NCI-H345 (cell line): ENCODE data around the gene KCNQ1.
A peak's percentile ranks its signal among the peaks of the same experiment; 100 is the strongest.

Experiments
- DNase-seq: peaks from one replicate; lab custom pipeline; 2025; lab: John Stamatoyannopoulos, UW

The KCNQ1 gene, protein sequence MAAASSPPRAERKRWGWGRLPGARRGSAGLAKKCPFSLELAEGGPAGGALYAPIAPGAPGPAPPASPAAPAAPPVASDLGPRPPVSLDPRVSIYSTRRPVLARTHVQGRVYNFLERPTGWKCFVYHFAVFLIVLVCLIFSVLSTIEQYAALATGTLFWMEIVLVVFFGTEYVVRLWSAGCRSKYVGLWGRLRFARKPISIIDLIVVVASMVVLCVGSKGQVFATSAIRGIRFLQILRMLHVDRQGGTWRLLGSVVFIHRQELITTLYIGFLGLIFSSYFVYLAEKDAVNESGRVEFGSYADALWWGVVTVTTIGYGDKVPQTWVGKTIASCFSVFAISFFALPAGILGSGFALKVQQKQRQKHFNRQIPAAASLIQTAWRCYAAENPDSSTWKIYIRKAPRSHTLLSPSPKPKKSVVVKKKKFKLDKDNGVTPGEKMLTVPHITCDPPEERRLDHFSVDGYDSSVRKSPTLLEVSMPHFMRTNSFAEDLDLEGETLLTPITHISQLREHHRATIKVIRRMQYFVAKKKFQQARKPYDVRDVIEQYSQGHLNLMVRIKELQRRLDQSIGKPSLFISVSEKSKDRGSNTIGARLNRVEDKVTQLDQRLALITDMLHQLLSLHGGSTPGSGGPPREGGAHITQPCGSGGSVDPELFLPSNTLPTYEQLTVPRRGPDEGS

DNA sequence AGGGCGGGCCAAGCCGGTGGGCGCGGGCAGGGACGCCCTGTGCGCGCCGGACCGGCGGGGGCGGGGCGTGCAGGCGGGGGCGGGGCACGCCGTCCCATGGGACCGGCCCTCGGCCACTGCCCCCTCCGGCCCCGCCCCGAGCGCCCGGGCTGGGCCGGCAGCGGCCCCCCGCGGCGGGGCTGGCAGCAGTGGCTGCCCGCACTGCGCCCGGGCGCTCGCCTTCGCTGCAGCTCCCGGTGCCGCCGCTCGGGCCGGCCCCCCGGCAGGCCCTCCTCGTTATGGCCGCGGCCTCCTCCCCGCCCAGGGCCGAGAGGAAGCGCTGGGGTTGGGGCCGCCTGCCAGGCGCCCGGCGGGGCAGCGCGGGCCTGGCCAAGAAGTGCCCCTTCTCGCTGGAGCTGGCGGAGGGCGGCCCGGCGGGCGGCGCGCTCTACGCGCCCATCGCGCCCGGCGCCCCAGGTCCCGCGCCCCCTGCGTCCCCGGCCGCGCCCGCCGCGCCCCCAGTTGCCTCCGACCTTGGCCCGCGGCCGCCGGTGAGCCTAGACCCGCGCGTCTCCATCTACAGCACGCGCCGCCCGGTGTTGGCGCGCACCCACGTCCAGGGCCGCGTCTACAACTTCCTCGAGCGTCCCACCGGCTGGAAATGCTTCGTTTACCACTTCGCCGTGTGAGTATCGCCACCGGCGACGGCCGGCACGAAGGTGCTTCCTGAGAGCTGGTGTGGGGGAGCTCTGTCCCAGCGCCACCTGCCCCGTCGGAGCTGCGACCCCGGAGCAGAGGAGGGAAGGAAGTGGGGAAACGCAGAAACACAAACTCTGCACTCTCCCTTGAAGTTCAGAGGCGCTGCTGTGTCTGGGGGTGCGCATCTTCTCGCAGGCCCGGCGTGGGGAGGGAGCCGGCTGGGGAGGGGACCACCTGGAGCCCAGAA is at the start of gene KCNQ1:
Gene KCNQ1 (plus strand): TSS at position 188 of the 925 bp plus-strand sequence. CDS start 91 bp downstream, at position 279.
- DNase-seq: peak; percentile 74

- DNase-seq: no peak
Measured at GRCh38 chr11:2395211-2395730, 49.5 kb upstream of the KCNQ1 start.

DNA sequence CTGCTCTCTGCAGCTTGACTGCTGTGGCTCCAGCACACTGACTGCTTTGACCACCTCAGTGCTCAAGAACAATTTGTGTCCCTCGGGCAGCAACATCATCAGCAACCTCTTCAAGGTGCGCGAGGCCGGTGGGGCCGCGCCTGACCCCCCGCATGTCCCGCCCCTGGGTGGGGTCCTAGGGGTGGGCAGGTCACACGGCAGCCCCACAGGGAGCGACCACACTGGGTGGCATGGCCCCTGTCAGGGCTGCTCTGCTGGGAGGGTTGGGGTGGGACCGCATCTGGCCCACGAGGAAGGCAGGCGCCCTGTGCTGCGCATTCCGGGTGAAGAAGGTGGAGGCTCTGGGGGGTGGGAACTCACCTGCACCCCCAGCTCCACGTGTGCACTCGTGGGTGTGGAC is 49.0 kb upstream of the KCNQ1 start:
- no peak for DNase-seq

DNA sequence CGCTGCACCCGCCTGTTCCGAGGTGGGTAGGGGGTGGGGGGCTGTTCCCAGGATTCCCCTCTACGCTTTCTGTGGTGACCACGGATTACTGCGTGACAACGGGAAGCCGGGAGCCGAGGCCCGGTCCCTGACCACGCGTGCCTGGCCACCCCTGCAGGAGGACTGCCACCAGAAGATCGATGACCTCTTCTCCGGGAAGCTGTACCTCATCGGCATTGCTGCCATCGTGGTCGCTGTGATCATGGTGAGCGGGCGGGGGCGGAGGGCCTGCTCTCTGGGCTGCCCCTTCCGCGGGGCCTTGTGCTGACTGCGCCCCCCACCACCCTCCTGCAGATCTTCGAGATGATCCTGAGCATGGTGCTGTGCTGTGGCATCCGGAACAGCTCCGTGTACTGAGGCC is 48.3 kb upstream of the KCNQ1 start:
- DNase-seq: no peak

DNA sequence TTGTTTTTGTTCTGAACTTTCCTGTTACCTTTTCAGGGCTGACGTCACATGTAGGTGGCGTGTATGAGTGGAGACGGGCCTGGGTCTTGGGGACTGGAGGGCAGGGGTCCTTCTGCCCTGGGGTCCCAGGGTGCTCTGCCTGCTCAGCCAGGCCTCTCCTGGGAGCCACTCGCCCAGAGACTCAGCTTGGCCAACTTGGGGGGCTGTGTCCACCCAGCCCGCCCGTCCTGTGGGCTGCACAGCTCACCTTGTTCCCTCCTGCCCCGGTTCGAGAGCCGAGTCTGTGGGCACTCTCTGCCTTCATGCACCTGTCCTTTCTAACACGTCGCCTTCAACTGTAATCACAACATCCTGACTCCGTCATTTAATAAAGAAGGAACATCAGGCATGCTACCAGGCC is 47.8 kb upstream of the KCNQ1 start:
- DNase-seq: no peak

DNA sequence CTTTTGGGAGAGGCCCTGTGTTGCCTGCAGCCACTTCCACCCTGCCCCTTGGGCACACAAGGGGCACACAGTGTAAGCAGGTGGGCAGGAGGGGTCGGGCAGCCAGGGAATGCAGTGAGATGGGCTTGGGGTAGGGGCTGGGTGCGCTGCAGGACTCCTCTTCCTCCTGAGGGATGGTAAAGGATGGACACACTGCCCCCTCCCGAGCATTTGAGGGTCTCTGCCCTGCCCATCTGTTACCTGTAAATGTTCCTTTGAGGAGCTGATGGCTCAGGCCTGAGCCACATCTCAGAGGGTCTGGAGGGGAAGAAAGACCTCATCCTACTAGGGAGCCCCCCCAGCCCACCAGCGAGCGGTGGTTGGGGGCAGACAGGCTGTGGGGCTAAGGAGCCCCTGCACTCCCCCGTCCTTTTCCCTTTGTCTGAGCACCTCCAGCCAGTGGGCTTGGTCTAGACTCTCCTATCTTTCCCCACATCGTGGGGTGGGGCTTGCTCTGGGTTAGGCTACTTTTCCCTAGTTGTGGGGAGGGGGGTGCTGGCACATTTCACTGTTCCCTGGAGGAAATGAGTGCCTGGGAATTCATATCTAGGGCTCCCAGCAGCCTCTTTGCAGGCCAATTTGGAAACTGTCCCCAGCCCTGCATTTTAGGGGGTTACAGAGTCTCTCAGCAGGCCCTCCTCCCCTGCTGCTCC is 46.0 kb upstream of the KCNQ1 start:
- DNase-seq: no peak

DNA sequence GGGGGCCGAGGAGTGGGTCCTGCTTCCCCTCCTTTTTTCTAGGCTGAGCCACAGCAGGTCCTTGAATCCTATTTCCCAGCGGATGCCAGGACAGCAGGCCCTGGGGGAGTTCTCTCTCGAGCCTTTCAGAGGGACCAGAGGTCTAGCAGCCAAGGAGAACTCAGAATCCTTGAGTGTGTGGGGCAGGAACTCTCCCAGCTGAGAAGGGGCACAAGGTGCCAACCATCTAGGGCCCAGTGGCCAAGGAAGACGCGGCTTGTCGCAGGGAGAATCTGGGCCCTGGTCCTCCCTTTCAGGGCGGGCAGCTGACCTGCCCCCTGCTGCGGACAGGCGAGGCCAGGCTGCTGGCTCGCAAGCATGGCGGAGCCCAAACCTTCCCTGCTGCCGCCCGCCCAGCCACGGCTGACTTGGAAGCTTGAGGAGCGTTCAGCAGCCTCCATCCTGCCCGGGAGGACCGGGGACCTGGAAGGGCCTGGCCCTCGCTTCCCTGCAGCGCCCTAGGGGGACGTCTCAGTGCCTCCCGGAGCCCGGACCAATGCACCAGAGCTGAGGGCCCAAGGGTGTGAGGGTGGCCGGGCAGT is 45.2 kb upstream of the KCNQ1 start:
- peak; percentile 39 for DNase-seq

DNA sequence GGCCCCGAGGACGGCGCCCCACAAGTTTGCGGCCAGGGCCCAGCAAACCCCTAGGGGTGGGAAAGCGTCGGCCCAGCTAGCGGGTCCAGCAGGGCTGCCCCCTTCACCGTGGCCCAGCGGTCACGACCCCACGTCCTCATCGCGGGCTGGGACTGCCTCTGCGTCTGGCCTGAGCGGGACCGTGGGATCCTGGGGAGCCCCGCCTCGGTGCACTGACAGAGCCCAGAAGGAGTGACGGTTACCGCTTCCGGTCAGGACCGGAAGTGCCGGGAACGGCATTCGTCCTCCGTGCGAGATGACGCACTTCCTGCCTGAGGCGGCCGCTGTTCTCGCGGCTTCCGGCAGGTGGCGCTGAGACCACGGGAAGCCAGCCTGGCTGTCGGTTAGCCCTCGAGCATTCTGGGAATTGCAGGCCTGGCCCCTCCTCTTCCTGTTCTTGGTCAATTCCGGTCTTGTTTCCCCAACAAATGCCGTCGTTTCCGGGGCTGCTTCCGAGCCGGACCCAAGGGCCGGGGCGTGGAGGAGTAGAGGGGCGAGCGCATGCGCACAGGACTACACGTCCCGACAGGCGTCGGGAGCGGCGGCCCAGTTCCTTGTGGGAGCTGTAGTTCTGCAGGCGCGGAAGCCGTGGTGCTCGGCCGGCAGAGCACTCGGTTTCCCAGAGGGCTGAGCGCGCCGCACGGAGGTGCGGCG is 44.6 kb upstream of the KCNQ1 start, which contains the start of gene TSSC4:
Gene TSSC4 (plus strand): TSS at position 682 of the 693 bp plus-strand sequence. CDS start 1,884 bp downstream, outside the sequence.
- peak; percentile 100 for DNase-seq

- DNase-seq: no peak
Measured at GRCh38 chr11:2400762-2401435, 43.9 kb upstream of the KCNQ1 start.

DNA sequence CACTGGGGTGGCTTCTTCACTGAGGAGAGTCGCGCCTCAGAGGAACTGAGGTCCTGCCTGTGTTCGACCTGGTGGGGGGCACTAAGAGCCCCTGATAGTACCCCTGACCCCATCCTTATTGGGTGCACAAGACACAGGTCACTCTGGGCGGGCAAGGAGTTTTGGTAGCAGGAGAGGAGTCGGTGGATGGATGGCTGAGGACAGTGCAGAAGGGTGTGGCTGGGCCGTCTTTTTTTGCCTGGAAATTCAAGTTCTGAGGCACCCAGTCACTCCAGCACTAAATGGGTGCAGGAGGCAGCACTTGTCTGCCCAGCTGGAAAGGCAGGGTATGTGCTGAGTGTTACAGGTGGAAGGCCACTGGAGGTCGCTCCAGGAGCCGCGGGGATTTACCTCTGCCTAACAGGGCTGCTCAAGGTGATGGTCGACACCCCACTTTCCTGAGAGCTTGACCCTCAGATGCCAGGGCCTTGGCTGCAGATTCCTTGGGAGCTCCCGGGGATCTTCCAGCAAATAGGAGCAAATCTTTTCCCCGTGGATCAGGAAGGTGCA is 43.3 kb upstream of the KCNQ1 start:
- DNase-seq: no peak

DNA sequence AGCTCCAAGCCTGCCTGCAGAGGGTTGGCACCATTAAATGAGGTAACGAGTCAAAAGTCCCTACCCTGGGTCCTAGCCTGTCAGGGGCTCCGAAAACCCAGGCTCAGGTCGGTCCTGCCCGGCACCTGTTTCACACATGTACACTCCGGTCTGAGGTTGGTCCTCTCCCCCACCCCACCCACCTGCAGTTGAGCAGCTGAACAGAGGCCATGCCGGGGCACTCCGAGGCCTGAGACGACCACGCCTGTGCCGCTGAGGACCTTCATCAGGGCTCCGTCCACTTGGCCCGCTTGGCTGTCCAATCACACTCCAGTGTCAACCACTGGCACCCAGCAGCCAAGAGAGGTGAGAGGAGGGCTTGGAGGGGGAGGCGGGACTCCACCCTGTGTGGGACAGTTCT is 42.7 kb upstream of the KCNQ1 start:
- no peak for DNase-seq

DNA sequence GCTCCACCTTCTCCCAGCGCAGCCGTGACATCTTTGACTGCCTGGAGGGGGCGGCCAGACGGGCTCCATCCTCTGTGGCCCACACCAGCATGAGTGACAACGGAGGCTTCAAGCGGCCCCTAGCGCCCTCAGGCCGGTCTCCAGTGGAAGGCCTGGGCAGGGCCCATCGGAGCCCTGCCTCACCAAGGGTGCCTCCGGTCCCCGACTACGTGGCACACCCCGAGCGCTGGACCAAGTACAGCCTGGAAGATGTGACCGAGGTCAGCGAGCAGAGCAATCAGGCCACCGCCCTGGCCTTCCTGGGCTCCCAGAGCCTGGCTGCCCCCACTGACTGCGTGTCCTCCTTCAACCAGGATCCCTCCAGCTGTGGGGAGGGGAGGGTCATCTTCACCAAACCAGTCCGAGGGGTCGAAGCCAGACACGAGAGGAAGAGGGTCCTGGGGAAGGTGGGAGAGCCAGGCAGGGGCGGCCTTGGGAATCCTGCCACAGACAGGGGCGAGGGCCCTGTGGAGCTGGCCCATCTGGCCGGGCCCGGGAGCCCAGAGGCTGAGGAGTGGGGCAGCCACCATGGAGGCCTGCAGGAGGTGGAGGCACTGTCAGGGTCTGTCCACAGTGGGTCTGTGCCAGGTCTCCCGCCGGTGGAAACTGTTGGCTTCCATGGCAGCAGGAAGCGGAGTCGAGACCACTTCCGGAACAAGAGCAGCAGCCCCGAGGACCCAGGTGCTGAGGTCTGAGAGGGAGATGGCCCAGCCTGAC is 41.7 kb upstream of the KCNQ1 start:
- DNase-seq: no peak

DNA sequence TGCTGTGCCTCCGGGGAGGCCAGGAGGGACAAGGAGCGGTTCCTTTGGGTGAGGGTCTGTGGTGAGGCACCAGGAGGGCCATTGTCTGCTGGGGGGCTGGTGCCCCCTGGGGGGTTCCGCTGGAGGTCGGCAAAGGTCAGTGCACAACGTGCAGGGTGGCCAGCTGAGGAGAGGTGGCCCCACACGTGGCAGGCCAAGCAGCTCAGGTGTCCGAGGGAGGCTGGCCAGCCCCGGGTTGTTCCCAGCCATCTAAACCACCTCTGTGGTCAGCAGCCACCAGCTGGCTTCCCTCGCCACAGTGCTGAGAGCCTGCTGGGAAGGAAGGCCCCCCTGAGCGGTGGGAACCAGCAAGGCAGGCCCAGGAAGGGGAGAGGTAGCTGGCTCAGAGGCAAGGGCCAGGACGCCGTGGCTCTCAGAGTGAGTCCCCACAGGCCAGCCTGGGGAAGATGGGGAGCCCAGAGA is 40.0 kb upstream of the KCNQ1 start:
- no peak for DNase-seq

GRCh38 chr11:2406451-2406850 is 38.4 kb upstream of the KCNQ1 start:
- no peak for DNase-seq

DNA sequence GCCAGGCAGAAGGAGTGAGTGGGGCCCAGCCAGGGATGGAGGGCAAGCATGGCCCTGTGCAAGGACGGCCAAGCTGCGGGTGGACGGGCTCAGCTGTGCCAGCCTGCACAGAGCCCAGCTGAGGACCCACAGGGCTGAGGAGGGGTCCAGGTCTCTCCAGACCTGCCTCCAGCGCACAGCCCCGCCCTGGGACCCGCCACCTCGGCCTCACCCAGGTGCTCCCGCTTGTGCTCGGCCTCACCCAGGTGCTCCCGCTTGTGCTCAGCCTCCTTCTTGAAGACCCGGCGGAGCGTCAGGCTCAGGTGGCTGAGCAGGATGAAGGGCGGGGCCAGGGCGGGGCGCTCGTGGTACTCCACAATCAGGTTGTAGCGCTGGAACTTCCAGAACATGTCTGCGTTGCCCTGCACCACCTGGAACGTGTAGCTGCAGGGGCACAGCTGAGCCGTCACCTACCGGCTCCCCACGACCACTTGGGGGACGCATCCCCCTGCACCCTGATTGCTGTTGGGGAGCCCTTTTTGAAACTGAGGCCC is 37.9 kb upstream of the KCNQ1 start:
- no peak for DNase-seq

DNA sequence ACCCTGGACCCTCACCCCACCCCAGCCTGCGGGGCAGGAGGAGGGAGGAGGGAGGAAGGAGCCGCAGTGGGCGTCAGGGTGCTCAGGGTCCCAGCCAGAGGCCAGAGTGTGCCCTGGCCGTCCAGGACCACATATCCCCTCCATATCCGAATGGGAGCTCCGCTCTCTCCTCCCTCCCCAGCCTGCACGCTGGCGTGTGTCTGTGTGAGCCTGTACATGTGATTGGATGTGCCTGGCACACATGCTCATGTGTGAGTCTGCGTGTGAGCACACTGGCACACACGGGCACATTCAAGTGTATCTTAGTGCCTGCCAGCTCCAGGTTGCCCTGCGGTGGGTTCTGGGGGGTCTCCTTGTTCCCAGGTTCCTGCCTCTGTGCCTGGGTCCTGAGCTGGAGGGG is 36.1 kb upstream of the KCNQ1 start:
- no peak for DNase-seq

GRCh38 chr11:2409126-2409525 is 35.7 kb upstream of the KCNQ1 start:
- DNase-seq: no peak
